Astrocyte (in vitro differentiated cells and primary cell): ENCODE results near the gene CREB5. TPM values are rescaled to one million over a fixed set of nuclear protein-coding genes. Genes with fewer than 3 reads are reported as not detected.

Experiments used
- DNase-seq: peaks from one replicate; pipeline ENCODE4 v3.0.0-alpha.2; 2010; ENCODE audit warnings: low read depth
- FAIRE-seq: peaks from 2 replicates; lab custom pipeline; 2011; peaks lifted over from hg19 to GRCh38; lab: Jason Lieb, UNC
- H2AFZ ChIP-seq: 2 replicates; pipeline ENCODE4 v1.6.0; 2012; ENCODE audit warnings: low read depth, low read length, inconsistent platforms
- H3K27ac ChIP-seq: 2 replicates; pipeline ENCODE4 v1.5.1; 2011; ENCODE audit warnings: low read depth, low read length, inconsistent platforms
- H3K27me3 ChIP-seq: 2 replicates; pipeline ENCODE4 v1.6.0; 2011; ENCODE audit warnings: low read length, inconsistent platforms; ENCODE audit not compliant: insufficient read depth
- H3K36me3 ChIP-seq: 2 replicates; pipeline ENCODE4 v1.5.1; 2011; ENCODE audit warnings: low read length, inconsistent platforms; ENCODE audit not compliant: insufficient read depth
- H3K4me1 ChIP-seq: 2 replicates; pipeline ENCODE4 v1.5.1; 2011; ENCODE audit warnings: low read length, inconsistent platforms; ENCODE audit not compliant: insufficient read depth
- H3K4me2 ChIP-seq: 2 replicates; pipeline ENCODE4 v1.6.0; 2012; ENCODE audit warnings: low read length, inconsistent platforms
- H3K4me3 ChIP-seq: 2 replicates; pipeline ENCODE4 v1.5.1; 2011; ENCODE audit warnings: low read depth, mild to moderate bottlenecking, low read length, inconsistent platforms; ENCODE audit not compliant: insufficient read depth
- H3K79me2 ChIP-seq: 2 replicates; pipeline ENCODE4 v1.6.0; 2012; ENCODE audit warnings: mild to moderate bottlenecking, low read length, inconsistent platforms; ENCODE audit not compliant: insufficient read depth
- H3K9ac ChIP-seq: 2 replicates; pipeline ENCODE4 v1.6.0; 2012; ENCODE audit warnings: mild to moderate bottlenecking, low read length, inconsistent platforms
- H3K9me3 ChIP-seq: 2 replicates; pipeline ENCODE4 v1.5.1; 2012; ENCODE audit warnings: low read depth, mild to moderate bottlenecking, low read length, inconsistent platforms; ENCODE audit not compliant: insufficient read depth
- H4K20me1 ChIP-seq: 2 replicates; pipeline ENCODE4 v1.6.0; 2012; ENCODE audit warnings: low read length, inconsistent platforms; ENCODE audit not compliant: insufficient read depth
- H3K27ac Mint-ChIP-seq: one replicate; pipeline ENCODE4 v1.8.0; 2021; ENCODE audit warnings: mild to moderate bottlenecking, mixed read lengths; ENCODE audit not compliant: unreplicated experiment
- H3K27me3 Mint-ChIP-seq: one replicate; pipeline ENCODE4 v1.8.0; 2021; ENCODE audit warnings: low read depth, mixed read lengths; ENCODE audit not compliant: unreplicated experiment
- H3K36me3 Mint-ChIP-seq: one replicate; pipeline ENCODE4 v1.8.0; 2021; ENCODE audit warnings: low read depth, mixed read lengths; ENCODE audit not compliant: unreplicated experiment
- H3K4me1 Mint-ChIP-seq: one replicate; pipeline ENCODE4 v1.8.0; 2021; ENCODE audit warnings: low read depth, mixed read lengths; ENCODE audit not compliant: unreplicated experiment
- H3K4me3 Mint-ChIP-seq: one replicate; pipeline ENCODE4 v1.8.0; 2021; ENCODE audit warnings: mild to moderate bottlenecking, moderate library complexity, mixed read lengths; ENCODE audit not compliant: unreplicated experiment
- H3K9me3 Mint-ChIP-seq: one replicate; pipeline ENCODE4 v1.8.0; 2021; ENCODE audit warnings: mild to moderate bottlenecking, mixed read lengths; ENCODE audit not compliant: unreplicated experiment
- CTCF ChIP-seq: IDR thresholded peaks from 2 replicates; pipeline ENCODE4 v1.5.1; 2011; ENCODE audit warnings: low read depth, mild to moderate bottlenecking, inconsistent platforms, low read length, moderate library complexity; ENCODE audit not compliant: insufficient read depth
- EZH2 ChIP-seq: IDR thresholded peaks from 2 replicates; pipeline ENCODE4 v1.6.1; 2012; ENCODE audit warnings: mild to moderate bottlenecking, low read length, inconsistent platforms; ENCODE audit not compliant: insufficient read depth
- total RNA-seq: library from RNA; stranded (reverse); gene quantifications from 2 replicates; pipeline ENCODE4 v1.2.1, GENCODE V29; 2021

Gene CREB5
- total RNA-seq, 1 donor from 2014 or later, result 25.4 TPM

DNA sequence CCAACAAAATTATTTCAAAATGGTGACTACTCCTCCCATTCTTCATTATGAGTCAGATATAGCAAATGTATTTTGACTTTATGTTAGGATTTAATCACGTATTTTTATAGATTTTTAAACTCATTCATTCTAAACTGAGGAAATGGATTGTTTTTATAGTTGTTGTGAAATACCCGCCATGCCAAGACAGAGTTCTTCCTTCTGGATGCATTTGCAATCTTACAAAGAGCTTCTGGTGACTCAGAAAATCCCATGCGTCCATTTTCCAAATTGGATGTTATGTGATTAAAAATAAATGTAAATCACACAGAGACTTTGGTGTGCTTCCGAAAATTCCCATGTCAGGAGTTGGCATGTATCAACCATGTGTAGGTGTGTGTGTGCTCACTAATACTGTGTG lies 366.5 kb downstream of the CREB5 start:
- no peak overlapping the region for H3K27ac ChIP-seq
- no peak overlapping the region for H3K4me3 ChIP-seq

DNA sequence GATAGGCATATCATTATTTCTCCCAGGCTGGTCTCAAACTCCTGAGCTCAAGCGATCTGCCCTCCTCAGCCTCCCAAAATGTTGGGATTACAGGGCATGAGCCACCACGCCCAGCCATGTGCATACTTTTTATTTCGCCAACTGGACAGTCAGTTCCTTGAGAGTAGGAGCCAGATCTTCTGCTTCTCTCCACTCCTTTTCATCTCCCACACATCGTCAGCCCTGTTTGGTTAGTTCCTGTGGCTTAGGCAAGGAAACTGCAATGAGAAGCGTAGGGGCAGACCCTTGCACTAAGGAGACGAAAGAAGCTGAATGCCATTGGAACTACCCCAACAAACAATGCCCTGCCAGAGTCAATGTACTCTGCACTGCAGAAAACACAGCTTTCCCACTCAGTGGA lies 367.6 kb downstream of the CREB5 start:
- no peaks in the 10 kb centered on the region for H3K36me3 Mint-ChIP-seq
- no peaks in the 10 kb centered on the region for H3K27me3 ChIP-seq
- no peak overlapping the region for H3K4me2 ChIP-seq

More for the DNA sequence above, 366.5 kb downstream of the CREB5 start:
- no peaks in the 10 kb centered on the region for H3K27me3 Mint-ChIP-seq
- Histone ChIP-seq H2AFZ (no peak overlapping the region), H3K36me3 (no peaks in the 10 kb centered on the region), H3K79me2 (no peaks in the 10 kb centered on the region), H4K20me1 (peaks cover 3% of the 10 kb centered on the region), H3K4me2 (no peak overlapping the region), H3K4me1 (no peaks in the 10 kb centered on the region), H3K9me3 (no peaks in the 10 kb centered on the region), H3K27me3 (no peaks in the 10 kb centered on the region), H3K9ac (no peak overlapping the region)
- DNase-seq (no peak), FAIRE-seq (no peak)
- H3K4me3 Mint-ChIP-seq, result no peak overlapping the region
- peaks cover 18% of the 10 kb centered on the region for H3K4me1 Mint-ChIP-seq
- H3K9me3 Mint-ChIP-seq, result no peaks in the 10 kb centered on the region
- no peak for TF ChIP-seq CTCF
- TF ChIP-seq EZH2, result no peak
- no peaks in the 10 kb centered on the region for H3K36me3 Mint-ChIP-seq
- H3K27ac Mint-ChIP-seq, result no peak overlapping the region

More for the DNA sequence above, 367.6 kb downstream of the CREB5 start:
- H3K9ac ChIP-seq, result no peak overlapping the region
- H3K4me1 ChIP-seq, result peaks cover 7% of the 10 kb centered on the region
- H3K79me2 ChIP-seq, result no peaks in the 10 kb centered on the region
- peaks cover 3% of the 10 kb centered on the region for H4K20me1 ChIP-seq
- no peak for FAIRE-seq
- H3K36me3 ChIP-seq, result no peaks in the 10 kb centered on the region
- Mint-ChIP-seq H3K4me1 (peaks cover 20% of the 10 kb centered on the region), H3K27me3 (no peaks in the 10 kb centered on the region), H3K27ac (no peak overlapping the region), H3K4me3 (no peak overlapping the region), H3K9me3 (no peaks in the 10 kb centered on the region)
- H3K27ac ChIP-seq, result no peak overlapping the region
- H2AFZ ChIP-seq, result no peak overlapping the region
- TF ChIP-seq EZH2, result no peak
- no peak for TF ChIP-seq CTCF
- H3K4me3 ChIP-seq, result no peak overlapping the region
- DNase-seq, result no peak
- no peaks in the 10 kb centered on the region for H3K9me3 ChIP-seq
